ENCODE data around the gene UQCRH.
A peak's percentile ranks its signal among the peaks of the same experiment; 100 is the strongest.
"Not testable (repeated sequence)": the region's sequence is repeated elsewhere in the genome, so short reads cannot be mapped to it uniquely, and the experiment has no call there.

The UQCRH gene

DNA sequence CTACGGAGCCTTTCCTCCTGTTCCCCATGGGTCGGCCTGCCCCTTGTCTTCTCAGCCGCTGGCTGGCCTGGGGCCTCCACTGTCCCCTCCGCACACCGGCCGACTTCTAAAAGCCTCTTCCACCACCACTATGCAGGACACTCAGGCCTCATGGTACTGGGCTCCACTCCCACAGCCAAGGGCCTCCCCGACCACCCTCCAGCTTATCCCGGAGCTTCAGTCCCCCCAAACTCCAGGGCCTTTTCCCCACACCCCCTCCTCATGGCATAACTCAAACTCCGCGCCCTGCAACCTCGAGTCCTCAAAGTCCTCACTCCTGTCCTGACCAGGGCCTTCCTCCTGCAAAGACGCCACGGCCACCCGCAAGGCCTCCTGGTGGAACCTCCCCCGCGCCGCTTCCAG, 2.1 kb upstream of the UQCRH start:
- DNase-seq: no peak

DNA sequence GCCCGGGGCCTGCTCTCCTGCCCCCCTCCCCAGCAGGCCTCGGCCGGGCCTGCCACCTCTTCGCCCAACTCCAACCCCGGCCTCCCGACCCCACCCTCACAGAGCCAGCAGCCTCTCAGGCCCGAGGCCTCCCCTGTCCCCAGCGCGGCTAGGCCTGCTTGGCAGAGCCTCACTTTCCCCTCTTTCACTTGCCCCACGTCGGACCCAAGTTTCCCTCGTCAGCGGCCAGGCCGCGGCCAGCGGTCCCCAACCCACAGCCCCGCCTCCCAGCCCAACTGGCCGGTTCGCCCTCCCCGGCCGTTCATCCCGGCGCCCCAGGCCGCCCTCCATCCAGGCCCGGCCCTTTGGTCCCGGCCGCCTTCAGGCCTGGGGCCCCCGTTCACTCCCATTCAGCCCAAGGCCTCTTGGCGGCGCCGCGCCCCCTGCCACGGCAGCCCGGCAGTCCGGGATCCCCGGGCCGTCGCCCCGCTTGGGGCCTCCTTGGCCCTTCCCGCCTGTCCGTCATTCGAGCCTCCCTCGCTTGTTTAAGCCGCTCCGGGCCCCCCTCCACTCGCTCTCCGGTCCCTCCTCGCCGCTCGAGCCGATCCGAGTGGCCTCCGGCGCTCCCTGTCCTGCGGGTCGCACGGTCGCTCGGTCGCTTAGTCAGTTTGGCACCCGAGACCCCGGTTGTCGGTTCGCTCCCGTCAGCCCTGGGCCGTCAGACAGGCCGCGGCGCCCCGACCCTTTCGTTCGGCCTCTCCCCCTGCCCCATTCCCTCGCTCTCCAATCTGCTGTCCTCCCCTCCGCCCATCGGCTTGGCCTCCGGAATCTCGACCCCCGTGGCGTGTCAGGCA, 1.5 kb upstream of the UQCRH start:
- DNase-seq: peak; percentile 32

DNA sequence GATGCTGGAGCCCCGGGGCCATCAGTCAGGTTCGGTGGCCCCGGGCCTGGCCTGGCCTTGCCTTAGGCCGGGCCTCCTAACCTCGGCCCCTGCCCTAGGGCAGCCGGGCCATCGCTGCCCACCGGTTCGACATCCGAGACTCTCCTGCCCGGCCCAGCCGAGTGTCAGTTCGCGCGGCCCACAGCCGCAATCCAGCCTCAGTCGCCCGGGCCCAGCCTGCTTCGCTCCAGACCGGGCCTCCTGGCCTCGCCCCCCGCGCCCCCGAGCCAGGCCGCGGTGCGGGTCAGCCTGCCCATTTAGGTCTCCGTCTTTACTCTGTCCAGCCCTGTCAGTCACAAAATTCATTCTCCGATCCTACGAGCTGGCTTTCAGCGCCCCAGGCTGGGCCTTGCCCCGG, 859 bp upstream of the UQCRH start:
- no peak for DNase-seq

DNA sequence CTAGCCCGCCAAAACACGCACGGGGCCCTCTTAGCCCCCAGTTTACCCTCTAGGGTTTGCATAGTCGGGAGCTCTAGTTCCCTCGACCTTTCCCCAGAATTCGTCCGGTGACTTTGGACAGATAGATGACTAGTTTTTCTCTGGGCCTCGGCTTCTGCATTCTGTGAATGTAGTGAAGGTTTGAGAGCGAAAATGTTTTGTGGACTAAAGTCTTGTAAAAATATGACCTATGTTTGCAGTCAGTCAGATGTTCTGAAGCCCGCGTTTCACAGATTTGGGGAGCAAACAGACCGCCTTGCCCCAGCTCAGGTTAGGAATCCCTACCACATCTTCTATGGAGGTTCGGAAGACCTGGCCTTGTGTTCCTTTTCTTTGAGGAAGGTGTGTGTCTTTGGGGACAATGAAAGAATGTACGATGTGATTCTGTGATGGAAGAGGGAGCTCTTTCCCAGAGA, 401 bp downstream of the UQCRH start:
- DNase-seq: no peak

DNA sequence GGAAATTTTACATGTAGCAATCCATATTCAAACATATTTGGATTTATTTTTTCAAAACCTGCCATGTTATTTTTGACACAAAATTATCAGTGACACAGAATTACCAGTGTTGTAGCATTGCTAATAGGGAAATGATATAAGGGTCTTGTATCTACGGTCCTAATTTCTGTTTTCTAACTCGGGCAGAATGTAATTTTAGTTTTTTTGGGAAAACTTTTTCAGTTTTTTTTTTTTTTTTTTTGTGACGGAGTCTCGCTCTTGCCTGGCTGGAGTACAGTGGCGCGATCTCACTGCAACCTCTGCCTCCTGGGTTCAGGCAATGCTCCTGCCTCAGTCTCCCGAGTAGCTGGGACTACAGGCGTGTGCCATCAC, 2.6 kb downstream of the UQCRH start:
- no peak for DNase-seq

DNA sequence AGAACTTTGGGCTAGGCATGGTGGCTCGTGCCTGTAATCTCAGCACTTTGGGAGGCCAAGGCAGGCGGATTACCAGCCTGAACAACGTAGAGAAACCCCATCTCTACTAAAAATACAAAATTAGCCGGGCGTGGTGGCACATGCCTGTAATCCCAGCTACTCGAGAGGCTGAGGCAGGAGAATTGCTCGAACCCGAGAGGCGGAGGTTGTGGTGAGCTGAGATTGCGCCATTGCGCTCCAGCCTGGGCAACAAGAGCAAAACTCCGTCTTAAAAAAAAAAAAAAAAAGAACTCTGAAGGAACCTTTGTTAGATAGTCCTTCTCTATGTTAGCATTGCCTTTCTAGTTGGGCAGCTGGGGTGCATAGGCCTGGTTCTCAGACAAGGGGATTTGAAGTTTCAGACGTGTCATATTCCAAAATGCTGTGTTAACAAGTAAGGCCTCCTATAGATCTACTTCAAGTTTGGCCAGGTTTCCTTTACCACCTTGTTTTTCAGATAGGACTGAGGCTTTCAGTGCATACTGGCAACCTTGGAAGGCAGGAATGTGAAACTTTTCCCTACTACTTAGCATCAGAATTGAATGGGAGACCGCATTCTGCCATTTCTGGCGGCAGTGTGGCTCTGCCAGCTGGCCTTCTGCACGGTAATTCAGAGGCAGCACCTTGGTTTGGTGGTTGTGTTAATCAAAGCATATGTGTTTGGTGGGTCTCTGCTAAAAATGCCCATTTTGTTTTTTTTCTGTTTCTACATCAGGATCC, 6.1 kb downstream of the UQCRH start:
- no peak for DNase-seq

DNA sequence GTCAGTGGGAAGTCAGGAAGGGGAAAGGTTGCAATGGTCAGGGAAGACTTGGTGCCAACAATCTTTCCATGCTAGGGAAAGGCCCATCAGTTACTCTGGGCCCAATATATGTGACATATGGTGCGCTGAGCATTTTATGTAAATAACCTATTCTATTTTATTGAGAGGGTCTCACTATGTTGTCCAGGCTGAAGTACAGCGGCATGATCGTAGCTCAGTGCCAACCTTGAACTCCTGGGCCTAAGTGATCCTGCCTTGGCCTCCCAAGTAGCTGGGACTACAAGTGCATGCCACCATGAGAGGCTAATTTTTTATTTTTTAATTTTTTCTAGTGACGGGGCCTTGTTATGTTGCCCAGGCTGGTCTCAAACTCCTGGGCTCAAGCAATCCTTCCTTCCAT, 6.8 kb downstream of the UQCRH start:
- DNase-seq: no peak

DNA sequence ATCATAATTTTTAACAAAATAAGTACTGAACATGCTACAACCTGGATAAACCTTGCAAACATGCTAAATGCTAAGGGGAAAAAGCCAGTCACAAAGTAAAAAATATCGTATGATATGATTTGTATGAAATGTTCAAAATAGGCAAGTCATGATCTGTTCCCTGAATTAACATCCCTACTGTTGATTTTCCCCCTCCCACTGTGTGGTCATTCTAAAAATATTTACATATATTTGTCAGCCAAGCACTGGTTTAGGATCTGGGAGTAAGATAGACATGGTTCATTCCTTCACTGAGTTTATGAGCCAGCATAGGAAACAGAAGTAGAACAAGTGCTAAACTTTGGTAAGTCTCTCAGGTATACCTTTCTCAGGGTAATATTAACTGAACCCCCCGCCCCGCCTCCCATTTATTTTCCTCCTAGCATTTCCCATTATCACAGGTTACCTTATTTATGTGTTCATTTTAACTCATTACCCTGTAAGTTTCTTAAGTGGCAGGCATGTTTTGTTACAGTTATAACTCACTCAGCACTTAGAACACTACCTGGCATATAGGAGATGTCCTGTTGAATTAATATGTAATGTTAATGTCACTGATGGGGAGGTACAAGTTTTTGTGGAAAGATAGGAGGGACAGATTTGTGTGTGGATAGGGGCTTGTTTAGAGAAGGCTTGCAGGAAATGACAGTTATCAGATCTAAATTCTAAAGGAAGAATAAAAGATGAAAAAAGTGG, 12.3 kb downstream of the UQCRH start:
- DNase-seq: no peak

DNA sequence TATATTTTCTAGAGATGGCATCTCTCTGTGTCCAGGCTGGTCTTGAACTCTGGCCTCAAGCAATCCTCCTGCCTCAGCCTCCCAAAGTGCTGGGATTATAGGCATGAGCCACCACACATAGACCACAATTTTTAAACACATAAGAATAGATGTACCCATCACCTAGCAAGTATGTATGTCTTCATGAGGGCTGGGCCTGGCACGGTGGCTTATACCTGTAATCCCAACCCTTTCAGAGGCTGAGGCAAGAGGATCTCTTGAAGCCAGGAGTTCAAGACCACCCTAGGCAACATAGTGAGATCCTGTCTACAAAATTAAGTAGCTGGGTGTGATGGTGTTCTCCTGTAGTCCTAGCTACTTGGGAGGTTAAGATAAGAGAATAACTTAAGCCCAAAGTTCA, 13.8 kb downstream of the UQCRH start:
- DNase-seq: no peak

DNA sequence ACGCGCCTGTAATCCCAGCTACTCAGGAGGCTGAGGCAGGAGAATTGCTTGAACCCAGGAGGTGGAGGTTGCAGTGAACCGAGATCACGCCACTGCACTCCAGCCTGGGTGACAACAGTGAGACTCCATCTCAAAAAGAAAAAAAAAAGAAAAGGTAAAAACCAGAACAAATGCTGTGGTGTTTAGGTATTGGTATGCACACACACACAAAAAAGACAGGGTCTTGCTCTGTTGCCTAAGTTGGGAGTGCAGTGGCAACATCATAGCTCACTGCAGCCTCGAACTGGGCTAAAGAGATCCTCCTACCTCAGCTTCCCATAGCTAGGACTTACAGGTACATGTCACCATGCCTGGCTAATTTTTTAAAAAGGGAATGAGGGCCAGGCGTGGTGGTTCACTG, 15.8 kb downstream of the UQCRH start:
- not testable (repeated sequence) for DNase-seq

DNA sequence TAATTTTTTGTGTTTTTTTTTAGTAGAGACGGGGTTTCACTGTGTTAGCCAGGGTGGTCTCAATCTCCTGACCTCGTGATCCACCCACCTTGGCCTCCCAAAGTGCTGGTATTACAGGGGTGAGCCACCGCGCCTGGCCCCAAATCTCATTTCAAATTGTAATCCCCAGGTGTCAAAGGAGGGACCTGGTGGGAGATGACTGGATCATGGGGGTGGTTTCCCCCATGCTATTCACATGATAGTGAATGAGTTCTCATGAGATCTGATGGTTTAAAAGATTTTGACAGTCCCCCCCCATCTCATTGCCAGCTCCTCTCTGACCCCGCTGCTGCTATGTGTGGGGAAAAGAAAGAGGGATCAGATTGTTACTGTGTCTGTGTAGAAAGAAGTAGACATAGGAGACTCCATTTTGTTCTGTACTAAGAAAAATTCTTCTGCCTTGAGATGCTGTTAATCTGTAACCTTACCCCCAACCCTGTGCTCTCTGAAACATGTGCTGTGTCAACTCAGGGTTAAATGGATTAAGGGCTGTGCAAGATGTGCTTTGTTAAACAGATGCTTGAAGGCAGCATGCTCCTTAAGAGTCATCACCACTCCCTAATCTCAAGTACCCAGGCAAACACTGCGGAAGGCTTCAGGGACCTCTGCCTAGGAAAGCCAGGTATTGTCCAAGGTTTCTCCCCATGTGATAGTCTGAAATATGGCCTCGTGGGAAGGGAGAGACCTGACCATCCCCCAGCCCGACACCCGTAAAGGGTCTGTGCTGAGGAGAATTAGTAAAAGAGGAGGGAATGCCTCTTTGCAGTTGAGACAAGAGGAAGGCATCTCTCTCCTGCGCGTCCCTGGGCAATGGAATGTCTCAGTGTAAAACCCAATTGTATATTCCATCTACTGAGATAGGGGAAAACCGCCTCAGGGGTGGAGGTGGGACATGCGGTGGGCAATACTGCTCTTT, 16.7 kb downstream of the UQCRH start:
- DNase-seq: not testable (repeated sequence)

DNA sequence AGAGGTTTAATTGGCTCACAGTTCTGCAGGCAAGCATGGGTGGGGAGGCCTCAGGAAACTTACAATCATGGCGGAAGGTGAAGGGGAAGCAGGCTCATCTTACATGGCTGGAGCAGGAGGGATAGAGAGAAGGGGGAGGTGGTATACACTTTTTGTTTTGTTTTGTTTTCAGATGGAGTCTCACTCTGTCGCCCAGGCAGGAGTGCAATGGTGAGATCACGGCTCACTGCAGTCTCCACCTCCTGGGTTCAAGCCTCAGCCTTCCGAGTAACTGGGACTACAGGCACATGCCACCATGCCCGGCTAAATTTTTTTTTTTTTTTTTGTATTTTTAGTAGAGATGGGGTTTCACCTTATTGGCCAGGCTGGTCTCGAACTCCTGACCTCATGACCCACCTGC, 18.7 kb downstream of the UQCRH start:
- DNase-seq: not testable (repeated sequence)

DNA sequence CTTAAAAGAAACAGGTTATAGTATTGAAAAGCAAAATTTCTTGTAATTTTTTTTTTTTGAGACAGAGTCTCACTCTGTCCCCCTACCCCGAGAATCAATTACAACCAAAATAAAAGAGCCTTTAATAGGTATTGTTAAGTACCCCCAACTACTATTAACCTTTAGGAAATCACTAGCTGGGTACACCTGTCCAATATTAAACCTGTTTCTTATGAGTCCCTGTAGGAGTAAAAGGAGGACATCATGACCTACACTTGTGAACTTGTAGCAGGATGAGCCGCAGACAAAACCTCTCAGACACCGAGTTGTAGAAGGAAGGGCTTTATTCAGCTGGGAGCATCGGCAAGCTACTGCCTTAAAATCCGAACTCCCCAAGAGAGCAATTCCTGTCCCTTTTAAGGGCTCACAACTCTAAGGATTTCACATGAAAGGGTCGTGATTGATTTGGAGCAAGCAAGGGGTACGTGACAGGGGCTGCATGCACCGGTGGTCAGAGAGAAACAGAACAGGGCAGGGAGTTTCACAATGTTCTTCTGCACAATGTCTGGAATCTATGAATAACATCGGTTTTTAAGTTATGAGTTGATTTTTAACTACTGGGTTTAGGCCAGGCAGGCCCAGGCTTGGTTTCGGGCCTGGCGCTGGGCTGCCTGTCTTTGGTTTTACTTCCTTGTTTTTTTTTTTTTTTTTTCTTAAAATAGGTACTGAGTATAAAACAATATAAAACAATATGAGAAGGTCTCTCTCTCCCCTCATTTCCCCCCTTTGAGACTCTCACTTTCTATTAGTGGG, 22.0 kb downstream of the UQCRH start:
- not testable (repeated sequence) for DNase-seq

DNA sequence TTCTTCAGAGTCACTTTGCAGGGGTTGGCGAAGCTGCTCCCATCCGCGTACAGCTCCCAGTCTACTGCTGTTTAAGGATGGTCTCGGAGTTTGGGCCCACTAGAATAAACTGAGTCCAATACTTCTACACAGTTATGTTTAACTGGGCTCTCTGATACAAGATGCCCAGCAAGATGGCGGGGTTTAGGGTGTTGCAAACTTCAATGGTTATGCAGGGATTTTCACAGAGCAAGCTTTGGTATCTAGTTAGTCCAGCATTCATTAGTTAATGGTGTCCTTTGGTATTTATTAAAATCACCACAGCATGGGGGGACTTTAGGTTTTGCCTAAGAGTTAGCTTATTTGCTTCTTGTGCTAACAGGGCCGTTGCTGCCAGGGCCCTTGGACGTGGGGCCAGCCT, 24.7 kb downstream of the UQCRH start:
- DNase-seq: not testable (repeated sequence)

DNA sequence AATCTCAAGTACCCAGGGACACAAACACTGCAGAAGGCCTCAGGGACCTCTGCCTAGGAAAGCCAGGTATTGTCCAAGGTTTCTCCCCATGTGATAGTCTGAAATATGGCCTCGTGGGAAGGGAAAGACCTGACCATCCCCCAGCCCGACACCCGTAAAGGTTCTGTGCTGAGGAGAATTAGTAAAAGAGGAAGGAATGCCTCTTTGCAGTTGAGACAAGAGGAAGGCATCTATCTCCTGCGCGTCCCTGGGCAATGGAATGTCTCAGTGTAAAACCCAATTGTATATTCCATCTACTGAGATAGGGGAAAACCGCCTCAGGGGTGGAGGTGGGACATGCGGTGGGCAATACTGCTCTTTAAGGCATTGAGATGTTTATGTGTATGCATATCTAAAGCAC, 26.3 kb downstream of the UQCRH start:
- not testable (repeated sequence) for DNase-seq

DNA sequence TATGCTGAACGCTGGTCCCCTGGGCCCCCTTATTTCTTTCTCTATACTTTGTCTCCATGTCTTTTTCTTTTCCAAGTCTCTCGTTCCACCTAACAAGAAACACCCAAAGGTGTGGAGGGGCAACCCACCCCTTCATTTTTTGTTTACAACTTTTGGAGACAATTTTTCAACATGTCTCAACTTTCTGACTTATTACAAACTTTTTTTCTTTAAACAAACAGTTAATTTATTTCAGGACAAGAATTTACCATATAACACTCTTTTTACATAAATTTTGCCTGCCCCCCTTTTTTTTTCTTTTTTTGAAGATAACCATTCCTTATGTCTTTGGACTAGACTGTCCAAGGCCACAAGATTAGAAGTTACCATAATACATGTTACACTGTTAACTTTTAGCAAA, 26.9 kb downstream of the UQCRH start:
- not testable (repeated sequence) for DNase-seq

DNA sequence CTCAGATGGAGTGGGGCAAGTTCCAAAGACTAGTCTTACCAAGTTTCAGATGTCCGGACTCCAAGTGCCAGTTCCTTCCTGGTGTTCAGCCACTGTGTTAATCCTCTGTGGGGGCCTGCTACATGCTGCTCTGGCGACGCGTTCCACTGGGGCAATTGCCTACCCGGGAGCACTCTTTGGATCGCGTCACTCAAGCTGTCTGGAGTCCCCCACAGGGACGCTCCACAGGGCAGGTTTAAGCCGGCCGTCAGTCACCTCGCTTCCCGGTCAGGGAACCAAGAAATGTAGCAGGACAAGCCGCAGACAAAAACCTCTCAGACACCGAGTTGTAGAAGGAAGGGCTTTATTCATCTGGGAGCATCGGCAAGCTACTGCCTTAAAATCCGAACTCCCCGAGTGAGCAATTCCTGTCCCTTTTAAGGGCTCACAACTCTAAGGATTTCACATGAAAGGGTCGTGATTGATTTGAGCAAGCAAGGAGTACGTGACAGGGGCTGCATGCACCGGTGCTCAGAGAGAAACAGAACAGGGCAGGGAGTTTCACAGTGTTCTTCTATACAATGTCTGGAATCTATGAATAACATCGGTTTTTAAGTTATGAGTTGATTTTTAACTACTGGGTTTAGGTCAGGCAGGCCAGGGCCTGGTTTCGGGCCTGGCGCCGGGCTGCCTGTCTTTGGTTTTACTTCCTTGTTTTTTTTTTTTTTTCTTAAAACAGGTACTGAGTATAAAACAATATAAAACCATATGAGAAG, 28.5 kb downstream of the UQCRH start:
- DNase-seq: not testable (repeated sequence)

DNA sequence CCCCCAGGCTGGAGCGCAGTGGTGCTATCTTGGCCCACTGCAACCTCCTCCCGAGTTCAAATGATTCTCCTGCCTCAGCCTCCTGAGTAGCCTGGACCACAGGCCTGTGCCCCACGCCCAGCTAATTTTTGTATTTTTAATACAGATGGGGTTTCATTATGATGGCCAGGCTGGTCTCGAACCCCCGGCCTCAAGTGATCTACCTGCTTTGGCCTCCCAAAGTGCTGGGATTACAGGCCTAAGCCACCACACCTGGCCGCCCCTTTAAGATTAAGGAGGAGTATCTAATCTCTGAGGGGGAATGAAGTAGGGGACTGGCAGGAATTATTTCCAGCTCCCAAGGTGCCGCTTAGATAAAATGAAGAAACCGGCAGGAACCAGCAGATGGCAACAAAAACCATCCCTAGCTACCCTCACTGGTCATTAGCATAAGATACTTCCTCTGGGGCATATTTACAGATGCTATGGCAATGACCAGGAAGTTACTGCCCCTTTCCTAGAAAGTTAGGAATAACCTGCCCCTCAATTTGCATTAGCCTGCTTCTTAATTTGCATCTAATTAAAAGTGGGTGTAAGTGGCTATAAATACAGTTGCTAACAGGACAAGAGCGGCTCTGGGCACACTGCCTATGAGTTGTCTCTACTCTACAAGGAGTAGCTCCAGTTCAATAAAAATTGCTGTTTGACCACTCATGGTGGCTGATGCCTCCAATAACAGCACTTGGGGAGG, 30.0 kb downstream of the UQCRH start:
- peak; percentile 2 for DNase-seq

DNA sequence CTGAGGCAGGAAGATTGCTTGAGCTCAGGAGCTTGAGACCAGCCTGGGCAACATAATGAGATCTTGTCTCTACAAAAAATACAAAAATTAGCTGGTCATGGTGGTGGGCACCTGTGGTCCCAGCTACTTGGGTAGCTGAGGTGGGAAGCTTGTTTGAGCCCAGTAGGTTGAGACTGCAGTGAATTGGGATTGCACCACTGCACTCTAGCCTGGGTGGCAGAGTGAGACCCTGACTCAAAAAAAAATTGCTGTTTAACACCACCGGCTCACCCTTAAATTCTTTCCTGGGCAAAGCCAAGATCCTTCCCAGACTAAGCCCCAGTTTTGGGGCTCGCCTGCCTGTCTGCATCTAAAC, 30.5 kb downstream of the UQCRH start:
- no peak for DNase-seq

DNA sequence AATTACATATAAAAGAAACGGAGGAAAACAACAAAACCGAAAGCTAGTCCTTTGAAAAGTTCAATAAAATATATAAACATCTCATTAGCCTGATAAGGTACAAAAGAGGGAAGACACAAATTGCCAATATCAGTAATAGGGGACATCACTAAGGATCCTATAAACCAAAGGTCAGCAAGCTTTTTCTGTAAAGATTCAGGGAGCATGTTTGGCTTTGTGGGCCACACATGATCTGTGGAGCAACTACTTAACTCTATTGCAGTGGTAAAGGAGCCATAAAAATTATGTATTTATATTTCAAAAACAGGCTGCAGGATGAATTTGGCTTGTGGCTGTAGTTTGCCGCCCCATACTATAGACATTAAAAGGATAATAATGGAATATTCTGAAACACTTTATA, 31.6 kb downstream of the UQCRH start:
- DNase-seq: no peak

Data from CD4-positive, alpha-beta T cell treated with Interleukin-4 for 4 hours (primary cell).